GM21367 (cell line): Measurements from ENCODE around the gene UBE2E2.

ENCODE experiments used
- ATAC-seq: cut with Tn5 transposase; IDR thresholded peaks from one replicate; pipeline ENCODE4 v1.9.1; 2021; ENCODE audit not compliant: unreplicated experiment

The UBE2E2 gene

DNA sequence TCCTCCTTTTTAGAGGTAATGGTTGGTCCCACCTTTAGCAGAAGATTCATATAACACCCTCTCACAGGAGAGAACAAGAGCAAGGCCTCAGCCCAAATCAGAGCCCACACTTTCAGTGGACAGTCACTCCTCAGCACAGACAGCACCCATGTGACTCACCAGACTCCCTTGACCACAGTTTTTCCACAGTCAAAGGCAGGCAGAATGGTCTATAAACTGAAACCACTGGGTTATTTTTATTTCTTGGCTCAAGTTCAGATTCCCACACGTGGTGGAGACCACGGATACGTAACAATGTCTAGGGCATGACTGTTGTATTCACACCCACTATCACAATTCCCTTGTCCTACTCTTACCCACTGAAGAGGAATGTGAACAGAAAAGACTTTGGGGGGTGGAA, 364.8 kb downstream of the UBE2E2 start:
- ATAC-seq: no peak

DNA sequence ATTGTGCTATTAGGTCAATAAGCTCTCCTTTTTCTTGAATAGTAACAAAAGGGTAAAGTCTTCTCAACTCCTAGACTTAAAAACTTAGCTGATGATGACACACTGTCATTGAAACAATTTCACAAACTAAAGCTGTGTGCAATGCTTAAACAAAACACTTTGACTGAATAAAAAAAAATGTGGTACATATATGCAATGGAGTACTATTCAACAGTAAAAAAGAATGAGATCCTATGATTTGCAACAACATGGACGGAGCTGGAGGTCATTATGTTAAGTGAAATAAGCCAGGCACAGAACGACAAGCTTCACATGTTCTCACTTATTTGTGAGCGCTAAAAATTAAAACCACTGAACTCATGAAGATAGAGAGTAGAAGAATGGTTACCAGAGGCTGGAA, 370.7 kb downstream of the UBE2E2 start:
- ATAC-seq: no peak

DNA sequence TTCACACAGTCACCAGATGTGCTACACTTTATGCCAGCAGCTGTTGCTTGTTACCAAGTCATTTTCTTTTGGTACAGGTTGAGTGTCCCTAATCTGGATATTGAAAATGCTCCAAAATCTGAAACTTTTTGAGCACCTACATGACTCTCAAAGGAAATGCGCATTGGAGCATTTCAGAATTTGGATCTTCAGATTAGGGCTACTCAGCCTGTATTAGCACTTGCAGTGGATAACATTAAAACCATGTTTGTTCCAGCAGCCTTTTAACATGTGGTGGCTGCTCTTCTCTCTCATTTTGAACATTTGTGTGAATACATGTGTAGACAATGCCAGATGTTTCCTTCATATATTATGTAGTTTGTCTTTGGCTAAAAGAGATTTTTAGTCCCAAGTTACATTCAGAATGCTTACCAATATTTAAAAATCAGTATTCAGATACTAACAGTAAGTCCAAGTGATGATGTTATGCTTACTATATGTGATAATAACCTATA, 371.7 kb downstream of the UBE2E2 start:
- ATAC-seq: no peak

DNA sequence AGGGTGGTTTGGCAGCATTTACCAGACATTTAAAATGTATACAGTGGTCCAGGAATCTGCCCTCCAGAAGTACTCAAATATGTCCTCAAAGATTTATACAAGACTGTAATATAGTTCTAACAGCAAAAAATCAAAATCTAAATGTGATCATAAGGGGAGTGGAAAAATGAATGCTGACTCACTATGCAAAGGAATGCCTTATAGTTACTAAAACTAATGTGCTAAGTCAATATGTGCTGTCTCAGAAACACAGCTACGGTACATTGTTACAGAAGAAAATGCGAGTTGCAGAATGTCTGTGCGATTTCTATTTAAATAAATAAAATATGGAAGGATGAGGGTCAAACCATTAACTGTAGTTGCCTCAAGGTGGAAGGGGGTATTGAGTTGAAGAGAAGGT, 372.6 kb downstream of the UBE2E2 start:
- no peak for ATAC-seq

DNA sequence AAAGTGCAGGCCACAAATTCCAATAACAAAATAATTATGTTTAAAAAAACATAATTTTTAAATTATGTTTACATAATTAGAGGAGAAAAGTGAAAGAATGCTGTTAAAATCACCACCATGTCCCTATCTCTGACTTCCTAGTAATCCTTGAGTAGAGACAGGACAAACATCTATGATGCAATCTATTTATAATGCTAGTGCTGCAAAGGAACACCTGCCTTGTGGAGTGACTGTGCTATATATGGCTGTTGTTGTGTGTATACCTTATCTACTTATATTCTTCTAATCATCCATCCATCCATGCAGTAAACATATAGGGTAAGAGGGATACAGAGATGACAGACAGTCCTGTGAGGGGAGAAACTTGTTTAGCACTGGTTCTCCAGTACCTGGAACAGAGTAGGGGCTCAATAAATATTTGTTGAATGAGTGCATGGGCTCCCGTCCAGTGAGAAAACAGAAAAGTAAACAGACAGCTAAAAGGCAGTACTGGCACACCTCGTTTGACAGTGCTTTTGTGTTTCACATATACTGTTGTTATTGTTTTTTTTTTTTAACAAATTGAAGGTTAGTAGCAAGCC, 373.3 kb downstream of the UBE2E2 start:
- no peak for ATAC-seq

DNA sequence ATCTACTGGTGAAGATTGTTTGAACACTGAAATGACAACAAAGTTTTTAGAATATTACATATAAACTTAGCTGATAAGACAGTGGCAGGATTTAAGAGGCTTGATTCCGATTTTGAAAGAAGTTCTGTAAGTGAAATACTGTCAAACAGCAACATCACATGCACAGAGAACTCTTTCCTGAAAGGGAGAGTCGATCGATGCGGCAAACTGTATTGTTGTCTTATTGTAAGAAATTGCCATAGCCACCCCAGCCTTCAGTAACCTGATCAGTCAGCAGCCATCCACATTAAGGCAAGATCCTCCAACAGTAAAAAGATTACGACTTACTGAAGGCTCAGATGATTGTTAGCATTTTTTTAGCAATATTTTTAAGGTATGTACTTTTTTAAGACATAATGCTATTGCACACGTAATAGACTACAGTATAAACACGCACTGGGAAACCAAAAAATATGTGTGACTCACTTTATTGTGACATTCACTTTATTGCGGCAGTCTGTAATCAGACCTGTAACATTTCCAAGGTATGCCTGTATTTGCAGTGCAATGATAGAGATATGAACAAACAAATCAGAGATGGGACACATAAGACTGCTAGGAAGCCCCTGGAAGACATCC, 377.1 kb downstream of the UBE2E2 start:
- no peak for ATAC-seq

DNA sequence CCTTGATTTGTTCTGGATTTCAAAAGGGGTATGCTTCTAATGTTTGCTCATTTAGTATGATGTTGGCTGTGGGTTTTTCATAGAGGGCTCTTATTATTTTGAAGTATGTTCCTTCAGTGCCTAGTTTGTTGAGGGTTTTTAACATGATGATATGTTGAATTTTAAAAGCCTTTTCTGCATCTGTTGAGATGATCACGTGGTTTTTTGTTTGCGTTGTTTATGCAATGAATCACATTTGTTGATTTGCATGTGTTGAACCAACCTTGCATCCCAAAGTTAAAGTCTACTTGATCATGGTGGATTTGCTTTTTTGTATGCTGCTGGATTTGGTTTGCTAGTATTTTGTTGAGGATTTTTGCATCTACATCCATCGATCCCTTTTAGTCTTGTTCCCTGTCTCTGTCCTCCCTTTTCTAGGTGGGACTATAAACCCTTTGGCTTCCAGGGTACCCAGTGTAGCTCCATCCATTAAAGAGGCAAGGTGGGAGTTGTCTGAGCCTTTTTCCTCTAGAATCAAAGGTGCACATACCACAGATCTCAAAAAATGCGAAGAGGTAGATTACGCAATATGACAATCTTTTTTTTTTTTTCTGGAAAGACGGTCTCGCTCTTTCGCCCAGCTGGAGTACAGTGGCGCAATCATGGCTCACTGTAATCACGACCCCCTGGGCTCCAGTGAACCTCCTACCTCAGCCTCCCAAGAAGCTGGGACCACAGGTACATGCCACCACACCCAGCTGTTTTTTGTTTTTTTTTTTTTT, 381.0 kb downstream of the UBE2E2 start:
- no peak for ATAC-seq

DNA sequence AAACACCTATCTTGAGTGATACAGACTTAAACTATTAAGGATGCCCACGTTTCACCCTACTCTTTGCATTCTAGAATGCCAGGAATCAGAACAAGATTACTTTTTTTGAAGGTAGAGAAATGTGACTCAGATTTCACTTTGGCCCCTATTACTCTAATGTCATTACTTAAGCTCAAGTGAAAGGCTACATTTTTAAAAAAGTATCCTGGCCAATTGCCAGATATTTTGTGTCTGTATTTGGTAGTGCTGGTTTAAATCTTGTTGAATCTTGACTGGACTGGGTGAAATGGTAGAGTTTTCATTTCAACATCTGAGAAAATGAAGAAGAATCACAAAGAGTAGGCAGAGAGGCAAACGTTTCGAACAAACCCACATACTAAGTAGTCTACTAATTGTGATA, 384.4 kb downstream of the UBE2E2 start:
- no peak for ATAC-seq

DNA sequence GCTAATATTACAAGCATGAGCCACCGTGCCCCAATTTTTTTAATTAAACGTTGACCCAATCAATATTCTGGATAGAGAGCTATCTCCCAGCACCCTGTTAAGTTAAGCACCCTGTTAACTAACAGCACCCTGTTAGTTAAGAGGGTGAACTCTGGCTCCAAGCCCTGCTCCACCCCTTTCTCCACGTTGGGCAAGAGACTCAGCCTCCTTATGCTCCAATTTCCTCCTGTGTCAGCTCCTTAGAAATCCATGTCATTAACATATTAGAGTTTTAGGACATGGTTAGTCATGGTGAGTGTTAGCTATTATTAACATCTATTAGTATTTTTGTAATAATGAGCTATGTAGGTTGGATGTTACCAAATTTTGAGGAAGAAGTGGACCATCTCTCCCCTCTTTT, 385.4 kb downstream of the UBE2E2 start:
- ATAC-seq: no peak

DNA sequence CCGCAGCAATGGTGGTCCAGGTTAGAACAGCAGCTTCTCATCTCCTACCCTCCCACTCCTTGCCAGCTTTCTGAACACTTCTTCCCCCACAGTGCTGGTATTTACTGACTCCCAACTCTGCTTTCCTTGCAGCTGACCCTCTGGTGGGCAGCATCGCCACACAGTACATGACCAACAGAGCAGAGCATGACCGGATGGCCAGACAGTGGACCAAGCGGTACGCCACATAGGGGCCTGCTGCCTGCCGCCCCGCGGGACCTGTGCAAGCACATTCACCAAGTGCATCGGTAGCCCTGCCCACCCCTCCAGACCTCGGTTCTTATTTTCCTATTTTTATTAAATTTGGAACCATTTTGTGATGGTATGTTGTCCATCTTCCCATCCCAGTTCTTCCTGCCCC, 386.5 kb downstream of the UBE2E2 start:
- no peak for ATAC-seq

DNA sequence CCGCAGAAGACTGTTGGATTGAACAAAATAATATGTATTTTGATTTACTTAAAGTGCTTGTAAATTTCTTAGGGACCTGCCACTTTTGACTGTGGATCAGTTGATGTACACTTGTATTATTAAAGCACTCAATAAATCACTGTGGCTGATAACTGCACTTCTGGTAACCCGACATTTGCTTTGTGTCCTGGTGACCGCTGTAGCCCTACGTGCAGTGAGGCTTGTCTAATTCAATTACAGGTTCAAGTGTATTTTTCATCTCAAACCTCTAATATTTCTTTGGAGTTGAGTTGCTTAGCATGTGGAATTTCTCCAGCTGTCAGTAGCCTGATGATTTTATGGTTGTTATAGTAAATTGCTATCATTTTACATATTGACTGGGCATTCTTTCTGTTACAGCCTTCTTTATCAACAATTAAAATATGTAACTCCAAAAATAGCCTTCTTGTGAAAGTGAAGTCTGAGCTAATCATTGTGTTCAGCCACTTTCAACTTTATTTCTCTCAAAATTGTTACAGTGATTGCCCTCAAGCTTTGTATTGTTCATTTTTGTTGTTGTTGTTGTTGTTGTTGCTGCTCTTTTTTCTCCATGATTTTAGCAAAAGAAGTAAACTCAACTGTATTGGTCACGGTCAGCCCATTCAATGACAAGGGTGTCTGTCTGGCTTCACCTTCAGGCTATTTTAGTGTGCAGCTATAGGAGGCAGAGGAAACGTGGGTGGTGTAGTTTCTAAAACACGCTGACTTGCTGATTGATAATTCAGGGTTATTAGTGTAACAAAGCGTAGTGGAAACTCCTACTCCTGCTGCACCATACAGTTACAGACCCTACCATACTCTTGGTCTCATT, 387.5 kb downstream of the UBE2E2 start:
- ATAC-seq: peak; percentile 88

DNA sequence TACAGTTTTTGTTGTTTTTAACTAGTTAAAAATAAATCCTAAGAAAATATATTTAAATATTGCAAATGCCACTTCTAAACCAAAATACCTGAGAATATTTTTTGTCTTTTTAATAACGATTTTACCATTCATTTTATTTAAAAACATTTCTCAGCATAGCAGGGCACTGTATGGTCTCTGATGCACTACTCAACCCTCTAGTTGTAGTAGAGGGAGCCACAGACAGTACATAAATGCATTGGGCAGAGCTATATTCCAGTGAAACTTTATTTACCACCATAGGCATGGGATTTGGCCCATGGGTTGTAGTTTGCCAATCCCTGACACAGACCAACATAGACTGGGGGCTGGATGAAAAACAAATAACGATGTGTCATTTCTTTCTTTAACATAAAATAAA, 388.2 kb downstream of the UBE2E2 start:
- ATAC-seq: no peak

DNA sequence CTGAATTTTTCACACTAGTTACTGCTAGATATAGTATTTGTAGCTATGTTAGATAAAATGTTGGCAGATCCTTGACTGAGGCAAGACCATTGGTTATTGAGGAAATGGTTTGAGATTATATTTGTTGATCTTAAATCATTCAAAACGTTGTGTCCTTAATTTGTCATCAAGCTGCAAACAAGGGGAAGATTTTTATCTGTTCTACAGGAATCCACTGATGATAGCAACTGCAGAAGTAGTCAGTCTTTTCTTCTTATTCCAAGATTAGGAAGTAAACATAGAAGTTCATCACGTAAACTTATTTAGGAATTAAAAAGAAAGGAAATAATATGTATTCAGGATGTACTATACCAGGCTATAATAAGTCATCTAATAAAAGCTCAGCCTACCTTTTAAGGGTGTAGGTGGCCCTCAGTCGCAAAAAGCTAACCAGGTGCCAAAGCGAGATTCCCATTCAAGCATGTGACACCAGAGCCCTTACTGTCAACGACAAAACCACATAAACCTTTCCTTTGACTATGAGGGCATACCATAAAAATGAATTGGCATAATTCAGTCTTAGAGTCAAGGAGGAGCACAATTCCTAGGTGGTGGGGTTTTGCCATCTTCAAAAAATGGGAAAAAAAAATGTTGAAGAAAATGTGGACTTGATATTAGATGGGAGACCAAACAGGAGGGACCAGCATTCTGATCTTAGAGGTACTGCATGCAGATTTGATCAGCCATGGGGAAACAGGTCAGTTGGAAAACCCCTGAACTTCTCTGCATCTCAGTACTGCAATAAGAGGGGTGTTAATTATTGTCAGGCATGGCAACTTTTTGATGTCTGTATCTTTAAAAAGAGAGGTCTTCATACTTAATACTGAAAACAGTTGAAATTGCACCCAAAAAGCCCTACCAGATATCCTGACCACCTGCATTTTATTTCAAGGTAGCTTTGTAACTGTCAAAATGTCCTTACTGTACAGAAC, 390.1 kb downstream of the UBE2E2 start:
- ATAC-seq: peak; percentile 37

DNA sequence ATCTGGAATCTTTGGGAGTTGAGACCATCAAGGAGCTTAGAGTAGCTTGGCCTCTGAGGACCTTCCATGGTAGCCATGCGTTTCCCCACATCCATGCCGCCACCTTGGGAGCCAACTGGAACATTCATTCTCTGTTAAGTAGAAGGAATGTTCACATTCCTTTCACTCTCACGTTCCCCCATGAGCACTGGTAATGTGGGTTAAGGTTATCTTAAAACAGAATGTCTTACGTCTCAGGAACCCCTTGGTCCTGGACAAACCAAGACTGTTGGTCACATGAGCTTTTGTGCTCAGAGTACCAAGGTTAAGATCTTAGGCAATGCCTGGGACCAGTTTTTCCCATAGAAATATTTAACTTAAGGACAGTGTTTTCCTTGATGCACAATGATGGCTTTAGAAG, 390.9 kb downstream of the UBE2E2 start:
- no peak for ATAC-seq

DNA sequence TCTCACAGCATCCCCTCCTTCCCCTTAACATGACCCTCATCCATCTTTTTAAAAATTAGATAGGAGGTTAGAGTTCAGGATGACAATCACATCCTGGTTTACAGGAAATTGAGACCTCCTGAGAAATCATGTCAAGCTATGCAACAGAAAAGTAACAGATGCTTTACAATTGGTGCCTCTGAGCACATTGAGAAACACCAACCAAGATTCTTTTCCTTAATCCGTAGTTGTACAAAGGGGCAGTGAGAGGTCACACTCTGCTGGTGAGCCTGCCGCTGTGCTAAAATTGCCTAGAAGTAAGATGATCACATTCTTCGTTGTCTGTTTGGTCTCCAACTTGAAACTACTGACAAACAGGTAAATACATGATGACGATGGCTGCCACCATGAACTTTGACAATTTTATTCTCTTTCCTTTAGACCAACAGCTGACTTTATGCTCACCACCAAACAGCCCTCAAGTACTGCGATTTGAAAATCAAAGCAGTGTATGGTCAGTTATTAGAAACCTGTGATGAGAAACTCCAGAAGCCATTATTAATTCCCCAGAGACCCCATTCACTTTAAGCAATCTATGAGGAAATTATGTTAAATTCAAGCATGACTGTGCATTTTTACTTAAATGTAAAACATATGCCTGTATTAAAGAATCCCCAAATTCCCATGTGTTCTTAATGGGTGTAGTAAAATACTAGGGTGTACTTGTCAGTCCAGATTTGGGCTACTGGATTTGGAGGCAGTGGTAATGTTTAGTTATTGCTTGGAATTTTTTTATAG, 392.0 kb downstream of the UBE2E2 start:
- ATAC-seq: no peak

DNA sequence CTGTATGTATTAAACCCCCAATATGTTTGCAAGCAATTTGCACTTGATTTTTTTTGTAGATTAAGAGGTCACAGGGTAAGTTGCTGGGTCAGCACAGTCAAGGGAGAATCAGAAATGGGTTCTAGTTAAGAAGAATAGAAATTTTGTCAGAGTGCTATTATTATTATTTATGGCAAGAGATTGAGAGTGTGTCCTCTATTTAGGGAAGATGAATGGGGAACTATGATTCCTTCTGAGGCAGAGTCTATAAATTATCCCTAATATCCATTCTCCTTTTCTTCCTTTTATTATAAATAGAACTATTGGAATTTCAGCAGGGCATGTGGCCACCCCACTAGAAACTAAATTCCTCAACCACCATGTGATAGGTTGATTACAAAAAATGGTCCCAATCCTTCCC, 392.7 kb downstream of the UBE2E2 start:
- no peak for ATAC-seq

DNA sequence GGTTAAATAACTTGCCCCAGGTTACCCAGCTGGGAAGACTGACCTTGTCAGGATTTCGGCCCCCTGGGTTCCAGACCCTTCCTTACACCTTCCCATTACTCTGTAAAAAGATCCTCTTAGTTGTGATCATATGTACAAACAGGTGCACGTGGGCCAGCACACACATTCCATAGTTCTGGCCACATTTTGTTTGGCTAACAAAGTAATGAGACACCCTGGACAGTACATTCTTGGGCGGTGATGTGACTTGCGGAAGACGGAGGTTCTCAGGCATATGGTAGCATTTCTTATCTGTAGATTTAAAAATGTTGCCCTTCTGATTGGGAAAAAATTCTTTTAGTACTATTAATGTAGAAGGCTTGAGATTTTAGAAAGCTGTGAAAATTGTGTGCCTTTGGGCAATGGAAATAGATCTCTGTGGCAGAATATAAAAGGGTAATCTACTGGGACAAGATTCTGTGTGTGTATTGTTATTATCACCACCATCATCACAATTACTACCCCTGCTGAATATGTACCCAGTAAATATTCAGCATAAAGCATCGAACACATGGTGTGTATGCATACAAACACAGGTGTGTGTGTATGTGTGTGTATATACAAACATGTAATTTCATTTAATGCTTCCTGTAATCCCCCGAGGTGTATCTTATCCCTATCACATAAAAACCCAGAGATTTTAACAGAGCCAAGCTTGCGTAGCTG, 397.2 kb downstream of the UBE2E2 start:
- no peak for ATAC-seq

DNA sequence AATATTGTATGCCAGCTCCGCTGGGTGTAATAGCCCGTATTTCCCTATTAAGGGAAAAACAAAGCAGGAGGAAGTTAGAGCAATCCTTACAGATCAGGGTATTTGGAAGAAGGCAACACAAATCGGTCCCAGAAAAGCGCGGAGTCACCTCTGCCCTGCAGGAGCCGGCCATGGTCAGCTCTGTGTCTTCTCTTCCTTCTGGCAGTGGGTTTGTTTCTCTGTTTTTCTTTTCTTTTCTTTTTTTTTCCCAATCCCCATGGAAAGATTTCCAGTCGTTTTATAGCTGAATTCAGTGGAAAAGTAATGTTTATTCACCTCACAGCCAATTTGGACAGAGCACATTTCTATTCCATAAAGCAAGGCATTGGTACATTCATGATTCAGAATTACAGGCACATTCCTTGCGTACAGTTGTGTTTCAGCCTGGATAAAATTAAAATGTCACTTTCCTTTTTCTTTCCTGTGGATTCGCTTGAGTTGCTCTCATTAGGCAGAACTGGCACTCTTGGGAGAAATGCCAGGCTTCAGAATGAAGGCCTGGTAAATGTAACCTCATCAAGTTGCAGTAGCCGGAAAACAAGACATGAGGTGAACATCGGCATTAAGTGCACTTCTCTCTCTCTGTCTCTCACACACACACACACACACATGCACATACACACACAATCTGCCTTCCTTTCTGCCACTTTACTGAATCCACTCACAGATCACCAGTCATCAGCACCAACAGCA, 398.1 kb downstream of the UBE2E2 start:
- ATAC-seq: no peak
